IMR-90 (cell line): ENCODE measurements around the gene ULK1. TPM values are rescaled to one million over a fixed set of nuclear protein-coding genes. Genes with fewer than 3 reads are reported as not detected.

Experiments
- ATAC-seq: fragments of 200-7000 bp; cut with Tn5 transposase; 2 replicates; pipeline ENCODE4 v1.9.1; 2020; ENCODE audit warnings: low read depth, mild to moderate bottlenecking, moderate library complexity
- BruUV-seq: library from RNA; stranded (reverse); fragments of 400-500 nt; replicated peaks from 2 replicates; lab custom pipeline; 2021; lab: Mats Ljungman, UMichigan
- CTCF ChIA-PET: fragments of 300-600 bp; formaldehyde crosslinking; extraction: SDS; loops from one replicate; lab custom pipeline; 2021; ENCODE audit warnings: antibody characterized with exemption; lab: Yijun Ruan, JAX
- POLR2A ChIA-PET: fragments of 300-600 bp; sonication (Branson Sonifier 250); formaldehyde crosslinking; loops from one replicate; lab custom pipeline; 2022; ENCODE audit warnings: antibody characterized with exemption; ENCODE audit not compliant: unreplicated experiment; lab: Charles Lee
- DNase-seq: peaks from one replicate; pipeline ENCODE4 v3.0.0; 2013
- H2AFZ ChIP-seq: replicated peaks from 2 replicates; pipeline ENCODE3; 2013; ENCODE audit warnings: low read length, mild to moderate bottlenecking; ENCODE audit not compliant: poor library complexity
- H2AK5ac ChIP-seq: 2 replicates; pipeline ENCODE4 v1.6.1; 2013; ENCODE audit warnings: low read depth, low read length, inconsistent platforms
- H2AK9ac ChIP-seq: replicated peaks from 2 replicates; pipeline ENCODE3; 2013; ENCODE audit warnings: mild to moderate bottlenecking, low read depth, low read length, moderate library complexity; ENCODE audit not compliant: poor library complexity
- H2BK120ac ChIP-seq: 2 replicates; pipeline ENCODE4 v1.6.1; 2013; ENCODE audit warnings: low read depth, low read length, inconsistent platforms
- H2BK15ac ChIP-seq: 3 replicates; pipeline ENCODE4 v1.6.1; 2013; ENCODE audit warnings: low read depth, low read length, inconsistent platforms
- H2BK20ac ChIP-seq: 2 replicates; pipeline ENCODE4 v1.6.1; 2013; ENCODE audit warnings: low read depth, mild to moderate bottlenecking, inconsistent platforms, low read length, moderate library complexity
- H2BK5ac ChIP-seq: 2 replicates; pipeline ENCODE4 v1.6.1; 2013; ENCODE audit warnings: mild to moderate bottlenecking, low read depth, low read length, inconsistent platforms; ENCODE audit not compliant: poor library complexity, severe bottlenecking
- H3K14ac ChIP-seq: replicated peaks from 2 replicates; pipeline ENCODE4 v1.6.1; 2013; ENCODE audit warnings: low read depth, low read length, inconsistent platforms
- H3K18ac ChIP-seq: 2 replicates; pipeline ENCODE4 v1.6.1; 2013; ENCODE audit warnings: low read depth, low read length, control low read depth
- H3K23ac ChIP-seq: 2 replicates; pipeline ENCODE4 v1.6.1; 2013; ENCODE audit warnings: low read depth, low read length, inconsistent platforms
- H3K27ac ChIP-seq: 2 replicates; pipeline ENCODE4 v1.5.1; 2013; ENCODE audit warnings: mild to moderate bottlenecking, control low read depth, low read length; ENCODE audit not compliant: insufficient read depth
- H3K27me3 ChIP-seq: 2 replicates; pipeline ENCODE4 v1.6.1; 2013; ENCODE audit warnings: low read length; ENCODE audit not compliant: control insufficient read depth, insufficient read depth
- H3K36me3 ChIP-seq: 2 replicates; pipeline ENCODE4 v1.6.1; 2013; ENCODE audit warnings: low read length, mixed read lengths; ENCODE audit not compliant: control insufficient read depth, insufficient read depth
- H3K4ac ChIP-seq: 2 replicates; pipeline ENCODE4 v1.6.1; 2013; ENCODE audit warnings: low read depth, low read length, inconsistent platforms
- H3K4me1 ChIP-seq: 2 replicates; pipeline ENCODE4 v1.6.1; 2013; ENCODE audit warnings: low read length, mixed read lengths; ENCODE audit not compliant: control insufficient read depth, insufficient read depth
- H3K4me2 ChIP-seq: 2 replicates; pipeline ENCODE4 v1.6.1; 2013; ENCODE audit warnings: low read depth, mild to moderate bottlenecking, control low read depth, low read length, moderate library complexity
- H3K4me3 ChIP-seq: 2 replicates; pipeline ENCODE4 v1.5.1; 2013; ENCODE audit warnings: low read depth, mild to moderate bottlenecking, control low read depth, low read length, moderate library complexity; ENCODE audit not compliant: insufficient read depth
- H3K56ac ChIP-seq: 2 replicates; pipeline ENCODE4 v1.6.1; 2013; ENCODE audit warnings: low read length, inconsistent platforms; ENCODE audit not compliant: insufficient read depth; ENCODE audit errors: extremely low read depth
- H3K79me1 ChIP-seq, 2 experiments: 2 replicates each; pipeline ENCODE4 v1.6.1; 2013; ENCODE audit warnings: low read length in 2 of 2, inconsistent platforms in 1 of 2, low read depth in 1 of 2
- H3K9ac ChIP-seq: 2 replicates; pipeline ENCODE4 v1.6.1; 2013; ENCODE audit warnings: low read depth, low read length, control low read depth
- H3K9me1 ChIP-seq: 2 replicates; pipeline ENCODE4 v1.6.1; 2013; ENCODE audit warnings: low read length, inconsistent platforms; ENCODE audit not compliant: insufficient read depth
- H3K9me3 ChIP-seq: 2 replicates; pipeline ENCODE4 v1.6.1; 2013; ENCODE audit warnings: low read length; ENCODE audit not compliant: control insufficient read depth, insufficient read depth
- H4K20me1 ChIP-seq: 2 replicates; pipeline ENCODE4 v1.6.1; 2013; ENCODE audit warnings: low read length, inconsistent platforms; ENCODE audit not compliant: insufficient read depth
- H4K5ac ChIP-seq: 2 replicates; pipeline ENCODE4 v1.6.1; 2013; ENCODE audit warnings: mild to moderate bottlenecking, low read depth, low read length, control low read depth
- H4K8ac ChIP-seq, 2 experiments: 2 replicates each; pipeline ENCODE4 v1.6.1; 2013; ENCODE audit warnings: low read depth in 2 of 2, low read length in 2 of 2, control low read depth in 1 of 2, inconsistent platforms in 1 of 2
- H4K91ac ChIP-seq: 2 replicates; pipeline ENCODE4 v1.6.1; 2013; ENCODE audit warnings: low read depth, low read length, inconsistent platforms; ENCODE audit not compliant: insufficient read depth
- CEBPB ChIP-seq: IDR thresholded peaks from 2 replicates; pipeline ENCODE4 v1.6.1; 2012; ENCODE audit warnings: low read depth, low read length, improper control_type of control experiment
- CHD1 ChIP-seq: IDR thresholded peaks from 2 replicates; pipeline ENCODE4 v1.6.1; 2012; ENCODE audit warnings: low read depth, low read length, improper control_type of control experiment
- FOS ChIP-seq: fragments of 150-350 bp; IDR thresholded peaks from 2 replicates; pipeline ENCODE4 v1.6.1; 2016; ENCODE audit warnings: low read depth, low read length
- MAFK ChIP-seq: IDR thresholded peaks from 2 replicates; pipeline ENCODE4 v1.6.1; 2012; ENCODE audit warnings: low read depth, low read length, improper control_type of control experiment
- MAZ ChIP-seq: IDR thresholded peaks from 2 replicates; pipeline ENCODE4 v1.6.1; 2012; ENCODE audit warnings: low read depth, mild to moderate bottlenecking, low read length, improper control_type of control experiment, moderate library complexity, borderline replicate concordance
- NFE2L2 ChIP-seq: fragments of 150-350 bp; IDR thresholded peaks from 2 replicates; pipeline ENCODE4 v1.6.1; 2016; ENCODE audit warnings: low read depth, mild to moderate bottlenecking, low read length
- POLR2A ChIP-seq: IDR thresholded peaks from 2 replicates; pipeline ENCODE4 v1.6.1; 2012; ENCODE audit warnings: mild to moderate bottlenecking, low read depth, low read length
- RAD21 ChIP-seq: IDR thresholded peaks from 2 replicates; pipeline ENCODE4 v1.6.1; 2012; ENCODE audit warnings: low read length, improper control_type of control experiment
- RCOR1 ChIP-seq: IDR thresholded peaks from 2 replicates; pipeline ENCODE4 v1.6.1; 2012; ENCODE audit warnings: mild to moderate bottlenecking, low read length, improper control_type of control experiment; ENCODE audit not compliant: insufficient replicate concordance
- RFX5 ChIP-seq: IDR thresholded peaks from 2 replicates; pipeline ENCODE4 v1.8.0; 2012; ENCODE audit warnings: low read depth, mild to moderate bottlenecking, low read length, moderate library complexity
- WGBS, 2 experiments: methylation state at CpG; one replicate each; pipeline versions ENCODE4 v1.1.5 to v1.1.7; 2013; ENCODE audit warnings: missing lambda C conversion rate in 2 of 2; ENCODE audit not compliant: insufficient read length in 1 of 2; ENCODE audit errors: extremely low coverage in 2 of 2; 5-methylcytosine and 5-hydroxymethylcytosine counted together
- dilution Hi-C: fragments of 300-500 bp; cut with HindIII; formaldehyde crosslinking; loops from one replicate; pipeline ENCODE4 v1.14.3; 2018; ENCODE audit warnings: low sequenced_read_pairs; ENCODE audit not compliant: unreplicated experiment
- in situ Hi-C: fragments of 300-500 bp; cut with MboI; formaldehyde crosslinking; loops from 3 replicates; pipeline ENCODE4 v1.14.3; 2019; ENCODE audit warnings: low sequenced_read_pairs, inconsistent platforms, mixed read lengths
- intact Hi-C: fragments of 100-400 bp; cut with micrococcal nuclease; formaldehyde crosslinking; loops from 2 replicates; pipeline ENCODE4 v1.10.0; 2022
- polyA plus RNA-seq, 3 experiments: library from polyadenylated mRNA; depleted of rRNA; stranded (reverse); fragments of >200 nt; gene quantifications; 2 replicates each; pipeline ENCODE4 v1.2.3, GENCODE V29; 2012; ENCODE audit warnings: low replicate concordance in 1 of 3
- total RNA-seq: library from RNA; depleted of rRNA; stranded (reverse); fragments of >200 nt; gene quantifications from 2 replicates; pipeline ENCODE4 v1.2.3, GENCODE V29; 2012
- TF ChIP-seq, protein P1 (sequence below): conservative IDR thresholded peaks from 2 replicates; pipeline ENCODE4 v1.5.1; 2012; ENCODE audit warnings: mild to moderate bottlenecking, low read depth, low read length, improper control_type of control experiment
- TF ChIP-seq, protein P2 (sequence below): fragments of 150-350 bp; IDR thresholded peaks from 2 replicates; pipeline ENCODE4 v1.6.1; 2016; ENCODE audit warnings: low read depth, mild to moderate bottlenecking, low read length, moderate library complexity, borderline replicate concordance
- TF ChIP-seq, protein P3 (sequence below): fragments of 150-350 bp; IDR thresholded peaks from 2 replicates; pipeline ENCODE4 v1.6.1; 2017; ENCODE audit warnings: mild to moderate bottlenecking, antibody characterized with exemption, low read length, low read depth

Gene ULK1
- total and polyA plus RNA-seq, 2 of the 4 experiments (the other 2 are of a cell fraction): 1.8 to 19.2 TPM

DNA sequence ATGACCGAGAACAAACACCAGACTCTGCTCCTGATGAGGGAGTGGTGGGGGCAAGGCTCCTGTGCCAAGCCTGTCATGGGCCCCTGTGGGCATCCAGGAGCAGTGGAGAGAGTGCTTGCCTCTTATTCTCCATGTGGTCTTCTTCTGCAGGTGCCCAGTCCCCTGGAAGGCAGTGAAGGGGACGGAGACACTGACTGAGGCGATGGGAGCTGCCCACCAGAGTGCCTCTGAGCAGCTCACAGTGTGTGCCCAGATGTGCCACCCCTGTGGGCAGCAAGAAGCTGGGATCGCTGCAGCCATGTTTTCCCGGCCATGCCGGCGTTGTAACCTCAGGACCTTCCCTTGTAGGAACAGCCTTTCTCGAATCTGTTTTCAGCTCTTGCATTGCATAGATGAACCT, 49.0 kb downstream of the ULK1 start:
- WGBS, 2 experiments: 100% methylated on average over 6 of the region's 8 CpGs; no CpG with 5 or more reads in 1 of the 2 experiments
- H2BK5ac ChIP-seq: no peak overlapping the region
- intact Hi-C loops (no loop called here), dilution Hi-C loops (no loop called here), in situ Hi-C loops (no loop called here)
- H2BK120ac ChIP-seq: no peak overlapping the region
- CTCF ChIA-PET: no interaction called here
- peaks cover 0 to 7% of the 10 kb centered on the region in 2 experiments; a peak in 1 of 4 replicates for H3K79me1 ChIP-seq
- H4K91ac ChIP-seq: no peak overlapping the region
- H3K18ac ChIP-seq: no peak overlapping the region
- H3K14ac ChIP-seq: no peak overlapping the region
- H3K9ac ChIP-seq: no peak overlapping the region
- DNase-seq: no peak
- H2AFZ ChIP-seq: no peak overlapping the region
- no peak overlapping the region for H3K4me3 ChIP-seq
- H3K27me3 ChIP-seq: no peaks in the 10 kb centered on the region
- no peaks in the 10 kb centered on the region for H3K4me1 ChIP-seq
- TF ChIP-seq, protein P1, sequence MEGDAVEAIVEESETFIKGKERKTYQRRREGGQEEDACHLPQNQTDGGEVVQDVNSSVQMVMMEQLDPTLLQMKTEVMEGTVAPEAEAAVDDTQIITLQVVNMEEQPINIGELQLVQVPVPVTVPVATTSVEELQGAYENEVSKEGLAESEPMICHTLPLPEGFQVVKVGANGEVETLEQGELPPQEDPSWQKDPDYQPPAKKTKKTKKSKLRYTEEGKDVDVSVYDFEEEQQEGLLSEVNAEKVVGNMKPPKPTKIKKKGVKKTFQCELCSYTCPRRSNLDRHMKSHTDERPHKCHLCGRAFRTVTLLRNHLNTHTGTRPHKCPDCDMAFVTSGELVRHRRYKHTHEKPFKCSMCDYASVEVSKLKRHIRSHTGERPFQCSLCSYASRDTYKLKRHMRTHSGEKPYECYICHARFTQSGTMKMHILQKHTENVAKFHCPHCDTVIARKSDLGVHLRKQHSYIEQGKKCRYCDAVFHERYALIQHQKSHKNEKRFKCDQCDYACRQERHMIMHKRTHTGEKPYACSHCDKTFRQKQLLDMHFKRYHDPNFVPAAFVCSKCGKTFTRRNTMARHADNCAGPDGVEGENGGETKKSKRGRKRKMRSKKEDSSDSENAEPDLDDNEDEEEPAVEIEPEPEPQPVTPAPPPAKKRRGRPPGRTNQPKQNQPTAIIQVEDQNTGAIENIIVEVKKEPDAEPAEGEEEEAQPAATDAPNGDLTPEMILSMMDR: no peak
- TF ChIP-seq, protein P2, sequence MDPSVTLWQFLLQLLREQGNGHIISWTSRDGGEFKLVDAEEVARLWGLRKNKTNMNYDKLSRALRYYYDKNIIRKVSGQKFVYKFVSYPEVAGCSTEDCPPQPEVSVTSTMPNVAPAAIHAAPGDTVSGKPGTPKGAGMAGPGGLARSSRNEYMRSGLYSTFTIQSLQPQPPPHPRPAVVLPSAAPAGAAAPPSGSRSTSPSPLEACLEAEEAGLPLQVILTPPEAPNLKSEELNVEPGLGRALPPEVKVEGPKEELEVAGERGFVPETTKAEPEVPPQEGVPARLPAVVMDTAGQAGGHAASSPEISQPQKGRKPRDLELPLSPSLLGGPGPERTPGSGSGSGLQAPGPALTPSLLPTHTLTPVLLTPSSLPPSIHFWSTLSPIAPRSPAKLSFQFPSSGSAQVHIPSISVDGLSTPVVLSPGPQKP: no peak
- TF ChIP-seq MAZ: no peak
- TF ChIP-seq FOS: no peak
- no peak for TF ChIP-seq POLR2A
- no peak for TF ChIP-seq RAD21
- TF ChIP-seq CHD1: no peak
- no peak for TF ChIP-seq MAFK
- TF ChIP-seq NFE2L2: no peak
- TF ChIP-seq, protein P3, sequence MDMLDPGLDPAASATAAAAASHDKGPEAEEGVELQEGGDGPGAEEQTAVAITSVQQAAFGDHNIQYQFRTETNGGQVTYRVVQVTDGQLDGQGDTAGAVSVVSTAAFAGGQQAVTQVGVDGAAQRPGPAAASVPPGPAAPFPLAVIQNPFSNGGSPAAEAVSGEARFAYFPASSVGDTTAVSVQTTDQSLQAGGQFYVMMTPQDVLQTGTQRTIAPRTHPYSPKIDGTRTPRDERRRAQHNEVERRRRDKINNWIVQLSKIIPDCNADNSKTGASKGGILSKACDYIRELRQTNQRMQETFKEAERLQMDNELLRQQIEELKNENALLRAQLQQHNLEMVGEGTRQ: no peak
- no peak for TF ChIP-seq RFX5
- TF ChIP-seq RCOR1: no peak
- TF ChIP-seq CEBPB: no peak
- POLR2A ChIA-PET: no interaction called here
- no peak overlapping the region for H3K4ac ChIP-seq
- H3K27ac ChIP-seq: no peak overlapping the region
- H3K56ac ChIP-seq: no peak overlapping the region
- no peak for ATAC-seq
- H3K36me3 ChIP-seq: peaks cover 35% of the 10 kb centered on the region
- H2BK20ac ChIP-seq: no peak overlapping the region
- no peak overlapping the region for H3K23ac ChIP-seq
- H2AK5ac ChIP-seq: no peak overlapping the region
- H3K4me2 ChIP-seq: no peak overlapping the region
- no peak overlapping the region for H4K8ac ChIP-seq
- no peak overlapping the region for H2BK15ac ChIP-seq
- no TSS peak for BruUV-seq
- no peak overlapping the region for H2AK9ac ChIP-seq
- H4K5ac ChIP-seq: no peak overlapping the region
- H3K9me1 ChIP-seq: peaks cover 4% of the 10 kb centered on the region; the same call in 1 of the 2 replicates
- no peaks in the 10 kb centered on the region for H3K9me3 ChIP-seq
- H4K20me1 ChIP-seq: no peaks in the 10 kb centered on the region
